ENCODE measurements around the gene KCNQ1OT1. TPM values are rescaled to one million over a fixed set of nuclear protein-coding genes. Genes with fewer than 3 reads are reported as not detected.

The KCNQ1OT1 gene
- total RNA-seq, 1 donor from 2014 or later: 1.6 TPM

- no peaks in the 10 kb centered on the region for H3K9me3 ChIP-seq
- no peaks in the 10 kb centered on the region for H3K27me3 ChIP-seq (ENCODE audit: low read depth)
- TF ChIP-seq, protein P1, sequence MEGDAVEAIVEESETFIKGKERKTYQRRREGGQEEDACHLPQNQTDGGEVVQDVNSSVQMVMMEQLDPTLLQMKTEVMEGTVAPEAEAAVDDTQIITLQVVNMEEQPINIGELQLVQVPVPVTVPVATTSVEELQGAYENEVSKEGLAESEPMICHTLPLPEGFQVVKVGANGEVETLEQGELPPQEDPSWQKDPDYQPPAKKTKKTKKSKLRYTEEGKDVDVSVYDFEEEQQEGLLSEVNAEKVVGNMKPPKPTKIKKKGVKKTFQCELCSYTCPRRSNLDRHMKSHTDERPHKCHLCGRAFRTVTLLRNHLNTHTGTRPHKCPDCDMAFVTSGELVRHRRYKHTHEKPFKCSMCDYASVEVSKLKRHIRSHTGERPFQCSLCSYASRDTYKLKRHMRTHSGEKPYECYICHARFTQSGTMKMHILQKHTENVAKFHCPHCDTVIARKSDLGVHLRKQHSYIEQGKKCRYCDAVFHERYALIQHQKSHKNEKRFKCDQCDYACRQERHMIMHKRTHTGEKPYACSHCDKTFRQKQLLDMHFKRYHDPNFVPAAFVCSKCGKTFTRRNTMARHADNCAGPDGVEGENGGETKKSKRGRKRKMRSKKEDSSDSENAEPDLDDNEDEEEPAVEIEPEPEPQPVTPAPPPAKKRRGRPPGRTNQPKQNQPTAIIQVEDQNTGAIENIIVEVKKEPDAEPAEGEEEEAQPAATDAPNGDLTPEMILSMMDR (IDR thresholded peaks at IDR 0.05): peak; percentile 27
- H3K4me1 ChIP-seq: peaks cover 41% of the 10 kb centered on the region
- DNase-seq: no peak
- no peaks in the 10 kb centered on the region for H3K36me3 ChIP-seq
- H3K27ac ChIP-seq: peak overlapping the region; percentile 40
- peak; percentile 80 to 89 for ATAC-seq
- no peak overlapping the region for H3K4me3 ChIP-seq
- intact Hi-C loops (cut with DNase I): no loop called here
These were observed 7.6 kb downstream of the KCNQ1OT1 start for GRCh38 chr11:2691991-2692875.

DNA sequence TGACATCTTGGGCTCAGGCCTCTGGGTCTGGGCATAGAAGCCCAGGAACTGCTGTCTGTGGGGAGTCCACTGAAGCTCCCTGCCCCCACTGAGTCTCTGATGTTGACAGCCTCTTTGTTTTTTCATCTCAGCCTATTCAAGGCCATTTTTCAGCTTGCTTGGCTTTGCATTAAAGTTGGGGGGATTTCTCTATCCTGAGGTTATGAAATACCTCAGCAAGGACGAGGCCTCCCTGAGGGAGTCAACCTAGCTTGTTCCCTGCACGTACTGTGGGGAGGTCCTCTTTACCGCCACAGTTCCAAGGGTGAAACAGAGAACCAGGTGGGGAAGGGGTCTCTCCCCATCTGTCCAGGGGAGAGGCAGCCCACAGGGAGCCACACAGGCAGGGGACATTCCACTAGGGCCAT, 8.4 kb downstream of the KCNQ1OT1 start:
- Histone ChIP-seq H3K4me3 (no peak overlapping the region), H3K27me3 (ENCODE audit: low read depth) (no peaks in the 10 kb centered on the region), H3K36me3 (no peaks in the 10 kb centered on the region), H3K9me3 (no peaks in the 10 kb centered on the region), H3K4me1 (peaks cover 44% of the 10 kb centered on the region), H3K27ac (no peak overlapping the region)
- ATAC-seq (no peak), DNase-seq (no peak)
- TF ChIP-seq, protein P1 (IDR thresholded peaks at IDR 0.05): no peak
- intact Hi-C loops (cut with DNase I): no loop called here

DNA sequence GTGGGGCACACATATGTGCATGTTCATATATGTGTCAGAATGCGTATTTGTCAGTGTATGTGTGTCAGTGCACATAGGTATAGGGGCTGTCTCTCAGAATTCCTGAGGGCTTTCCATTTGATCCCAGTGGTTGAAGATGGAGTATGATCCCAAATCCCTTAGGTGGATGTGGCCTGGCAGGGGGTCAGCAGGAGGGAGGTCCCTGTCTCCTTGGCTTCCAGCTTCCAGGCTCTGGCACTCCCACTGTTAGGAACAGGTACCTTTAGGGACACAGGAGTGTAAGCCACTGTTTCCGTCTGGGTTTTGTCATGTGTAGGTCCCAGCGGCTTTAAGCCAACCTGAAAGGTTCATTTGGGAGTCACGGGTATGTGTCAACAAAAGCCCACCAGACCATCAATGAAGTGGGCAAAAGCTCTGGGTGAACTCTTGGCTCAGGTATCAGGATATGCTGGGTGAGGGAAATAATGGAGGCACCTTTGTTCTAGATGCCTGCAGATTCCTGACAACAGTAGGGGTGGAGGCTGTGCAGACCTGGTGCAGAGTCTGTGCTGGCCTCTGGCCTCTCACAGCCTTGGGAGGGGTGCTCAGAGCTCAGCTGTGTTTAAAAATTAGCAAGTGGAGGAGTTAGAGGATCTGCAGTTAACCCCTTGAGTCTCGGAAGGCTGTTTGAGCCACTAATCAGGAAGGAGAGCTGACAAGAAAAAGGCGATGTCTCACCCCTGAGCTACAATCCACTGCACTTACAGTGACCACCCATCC, 9.0 kb downstream of the KCNQ1OT1 start:
- DNase-seq (no peak), ATAC-seq (no peak)
- no peaks in the 10 kb centered on the region for H3K36me3 ChIP-seq
- H3K27me3 ChIP-seq (ENCODE audit: low read depth): no peaks in the 10 kb centered on the region
- no peaks in the 10 kb centered on the region for H3K9me3 ChIP-seq
- intact Hi-C loops (cut with DNase I): no loop called here
- H3K4me3 ChIP-seq: no peak overlapping the region
- no peak overlapping the region for H3K27ac ChIP-seq
- TF ChIP-seq, protein P1 (IDR thresholded peaks at IDR 0.05): no peak
- peaks cover 44% of the 10 kb centered on the region for H3K4me1 ChIP-seq

DNA sequence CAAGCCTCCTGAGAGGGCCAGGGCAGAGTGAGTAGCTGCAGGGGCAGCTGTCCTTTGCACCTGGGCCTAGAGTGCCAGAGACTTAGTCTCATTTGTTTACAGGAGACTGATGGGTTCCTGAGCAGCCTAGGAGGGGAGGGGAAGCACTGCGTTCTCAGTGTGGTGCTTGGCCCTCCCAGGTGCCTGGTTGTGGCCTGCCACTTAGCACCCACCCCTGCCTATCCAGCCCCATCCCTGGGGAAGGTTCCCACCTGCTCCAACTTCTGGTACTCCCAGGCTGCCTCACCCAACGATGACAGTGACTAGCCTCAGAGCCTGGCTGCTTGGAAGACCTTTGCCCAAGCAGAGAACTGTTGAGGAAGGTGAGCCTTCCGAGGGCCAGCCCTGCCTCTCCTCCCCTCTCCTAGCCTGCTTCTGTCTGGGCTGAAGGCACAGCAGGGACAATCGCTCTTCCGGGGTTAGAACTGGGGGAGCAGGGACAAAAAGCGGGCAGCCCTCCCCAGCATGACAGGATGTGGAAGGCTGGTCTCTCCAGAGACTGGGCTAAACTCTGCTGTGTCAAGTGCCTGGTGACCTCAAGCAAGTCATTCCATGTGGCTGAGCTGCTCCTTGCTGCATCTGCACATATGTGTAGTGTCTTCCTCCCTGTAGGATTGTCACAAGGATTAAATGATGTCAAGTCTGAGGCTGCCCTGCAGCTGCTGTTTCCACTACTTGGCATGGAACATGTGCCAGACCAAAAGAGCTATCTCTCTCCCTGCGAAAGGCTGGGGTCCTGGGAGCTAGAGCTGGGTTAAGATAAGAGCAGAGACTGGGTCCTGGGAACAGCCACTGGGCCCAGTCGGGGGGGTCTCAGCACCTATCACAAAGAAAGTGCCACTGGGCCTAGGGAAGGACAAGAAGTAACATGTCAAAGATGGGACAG, 9.9 kb downstream of the KCNQ1OT1 start:
- DNase-seq (no peak), ATAC-seq (no peak)
- intact Hi-C loops (cut with DNase I): no loop called here
- Histone ChIP-seq H3K4me3 (no peak overlapping the region), H3K27ac (no peak overlapping the region), H3K36me3 (peaks cover 5% of the 10 kb centered on the region), H3K27me3 (ENCODE audit: low read depth) (no peaks in the 10 kb centered on the region), H3K4me1 (peaks cover 44% of the 10 kb centered on the region), H3K9me3 (no peaks in the 10 kb centered on the region)
- TF ChIP-seq, protein P1 (IDR thresholded peaks at IDR 0.05): no peak
